ENCODE data around the gene MAPKBP1.

- no peak for TF ChIP-seq POLR2A (IDR thresholded peaks at IDR 0.05)
- TF ChIP-seq CTCF (IDR thresholded peaks at IDR 0.05): no peak
Observed at GRCh38 chr15:41856262-41856661, 82.0 kb downstream of the MAPKBP1 start.
